ENCODE measurements around the gene PHTF1.

Gene PHTF1

DNA sequence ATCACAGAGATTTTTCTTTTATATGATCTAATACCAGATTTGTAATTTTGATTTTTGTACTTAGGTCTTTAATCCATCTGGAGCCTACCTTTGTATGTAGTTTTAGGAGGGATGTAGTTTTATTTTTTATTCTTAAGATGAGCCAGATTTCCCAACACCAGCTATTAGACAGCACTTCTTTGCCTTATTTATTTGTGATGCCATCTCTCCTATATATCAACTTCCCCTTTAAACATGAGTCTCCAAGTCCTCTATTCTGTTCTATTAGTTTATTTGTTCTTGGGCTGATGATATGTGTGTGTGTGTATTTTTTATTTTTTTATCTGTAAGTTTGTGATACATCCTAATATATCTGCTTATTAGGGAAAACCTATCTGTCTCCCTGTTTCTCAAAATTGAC, 94.2 kb downstream of the PHTF1 start:
- DNase-seq (ENCODE audit: low read depth) = no peak
- H3K4me3 ChIP-seq (ENCODE audit: low read length) = no peak overlapping the region
- TF ChIP-seq, protein P1, sequence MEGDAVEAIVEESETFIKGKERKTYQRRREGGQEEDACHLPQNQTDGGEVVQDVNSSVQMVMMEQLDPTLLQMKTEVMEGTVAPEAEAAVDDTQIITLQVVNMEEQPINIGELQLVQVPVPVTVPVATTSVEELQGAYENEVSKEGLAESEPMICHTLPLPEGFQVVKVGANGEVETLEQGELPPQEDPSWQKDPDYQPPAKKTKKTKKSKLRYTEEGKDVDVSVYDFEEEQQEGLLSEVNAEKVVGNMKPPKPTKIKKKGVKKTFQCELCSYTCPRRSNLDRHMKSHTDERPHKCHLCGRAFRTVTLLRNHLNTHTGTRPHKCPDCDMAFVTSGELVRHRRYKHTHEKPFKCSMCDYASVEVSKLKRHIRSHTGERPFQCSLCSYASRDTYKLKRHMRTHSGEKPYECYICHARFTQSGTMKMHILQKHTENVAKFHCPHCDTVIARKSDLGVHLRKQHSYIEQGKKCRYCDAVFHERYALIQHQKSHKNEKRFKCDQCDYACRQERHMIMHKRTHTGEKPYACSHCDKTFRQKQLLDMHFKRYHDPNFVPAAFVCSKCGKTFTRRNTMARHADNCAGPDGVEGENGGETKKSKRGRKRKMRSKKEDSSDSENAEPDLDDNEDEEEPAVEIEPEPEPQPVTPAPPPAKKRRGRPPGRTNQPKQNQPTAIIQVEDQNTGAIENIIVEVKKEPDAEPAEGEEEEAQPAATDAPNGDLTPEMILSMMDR (conservative IDR thresholded peaks at IDR 0.05; ENCODE audit: low read length) = no peak

DNA sequence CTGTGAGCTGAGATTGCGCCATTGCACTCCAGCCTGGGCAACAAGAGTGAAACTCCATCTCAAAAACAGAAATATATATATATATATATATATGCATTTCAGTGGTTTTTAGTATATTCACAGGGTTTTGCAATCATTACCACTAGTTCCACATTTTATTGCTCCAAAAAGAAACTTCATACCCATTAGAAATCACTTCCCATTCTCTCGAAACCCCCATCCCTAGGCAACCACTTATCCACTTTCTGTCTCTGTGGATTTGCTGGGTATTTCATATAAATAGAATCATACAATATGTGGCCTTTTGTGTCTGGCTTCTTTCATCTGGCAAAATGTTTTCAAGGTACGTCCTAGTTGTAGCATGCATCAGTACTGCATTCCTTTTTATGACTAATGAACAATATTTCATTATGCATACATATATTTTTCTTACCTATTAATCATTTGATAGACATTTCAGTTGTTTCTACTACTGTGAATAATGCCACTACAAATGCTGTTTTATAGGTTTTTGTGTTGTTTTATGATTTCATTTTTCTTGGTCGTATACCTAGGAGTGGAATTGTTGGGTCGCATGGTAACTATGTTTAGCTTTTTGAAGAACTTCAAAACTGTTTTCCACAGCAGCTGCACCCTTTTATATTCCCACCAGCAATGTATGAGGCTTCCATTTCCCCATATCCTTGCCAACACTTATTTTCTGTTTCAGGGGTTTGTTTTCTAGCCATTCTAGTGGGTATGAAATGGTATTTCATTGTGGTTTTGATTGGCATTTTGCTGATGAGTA, 95.9 kb downstream of the PHTF1 start:
- TF ChIP-seq, protein P1 (conservative IDR thresholded peaks at IDR 0.05; ENCODE audit: low read length) = no peak
- DNase-seq (ENCODE audit: low read depth) = no peak
- H3K4me3 ChIP-seq (ENCODE audit: low read length) = no peak overlapping the region

DNA sequence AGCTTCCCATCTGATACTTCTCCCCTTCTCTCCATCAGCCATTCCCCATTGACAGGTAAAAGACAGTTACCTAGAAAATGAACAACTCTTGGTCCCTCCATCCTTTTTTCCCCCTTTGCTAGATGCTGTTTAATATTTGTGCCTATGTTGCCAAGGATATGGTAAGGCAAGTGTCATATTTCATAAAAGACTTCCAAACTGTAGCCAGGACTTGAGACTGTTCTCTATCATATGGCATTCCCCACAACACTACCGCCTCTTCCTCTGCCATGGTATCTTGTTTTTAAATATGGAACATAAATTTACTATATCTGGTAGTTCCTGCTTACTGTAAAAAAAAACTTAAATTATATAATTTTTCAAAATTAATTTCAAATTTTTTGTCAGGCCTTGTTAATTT, 97.2 kb downstream of the PHTF1 start:
- H3K4me3 ChIP-seq (ENCODE audit: low read length) = no peak overlapping the region
- no peak for DNase-seq (ENCODE audit: low read depth)
- TF ChIP-seq, protein P1 (conservative IDR thresholded peaks at IDR 0.05; ENCODE audit: low read length) = no peak

DNA sequence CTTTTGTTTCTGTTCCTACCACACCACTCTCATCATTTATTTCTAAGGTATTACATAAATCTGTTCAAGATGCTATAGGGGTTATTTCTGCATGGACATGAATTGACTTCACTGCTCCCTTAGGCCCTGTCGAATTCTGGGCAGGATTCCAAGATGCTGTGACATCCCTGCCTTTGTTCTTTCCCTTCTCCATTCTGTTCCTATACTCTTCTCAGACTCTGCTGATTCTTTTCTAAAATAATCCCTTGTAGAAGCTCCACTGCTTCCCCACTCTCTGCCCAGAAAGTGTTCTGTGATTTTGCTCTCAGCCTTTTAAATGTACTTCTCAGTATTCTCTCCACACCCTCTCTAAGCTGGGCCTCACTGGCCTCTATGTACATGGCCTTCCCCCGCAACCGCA, 99.2 kb downstream of the PHTF1 start:
- DNase-seq (ENCODE audit: low read depth) = no peak
- TF ChIP-seq, protein P1 (conservative IDR thresholded peaks at IDR 0.05; ENCODE audit: low read length) = no peak
- H3K4me3 ChIP-seq (ENCODE audit: low read length) = no peak overlapping the region

DNA sequence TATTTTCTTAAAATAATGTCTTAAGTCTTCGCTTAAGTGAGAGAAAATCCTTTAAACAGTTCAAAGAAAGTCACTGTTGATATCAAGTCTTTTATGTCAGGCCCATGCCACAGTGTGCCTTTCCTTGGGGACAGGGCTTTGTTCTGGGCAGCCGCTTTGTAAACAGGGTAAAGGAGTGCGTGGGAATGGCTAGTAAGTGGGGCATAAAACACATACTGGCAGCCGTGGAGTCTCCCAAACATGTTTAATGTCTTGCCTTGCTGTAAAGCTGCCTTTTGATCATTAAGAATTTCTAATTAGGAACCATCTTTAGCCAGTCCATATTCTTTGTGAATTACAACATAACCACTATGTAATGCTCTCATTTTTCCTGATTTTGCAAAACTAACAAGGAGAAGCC, 99.7 kb downstream of the PHTF1 start:
- no peak overlapping the region for H3K4me3 ChIP-seq (ENCODE audit: low read length)
- TF ChIP-seq, protein P1 (conservative IDR thresholded peaks at IDR 0.05; ENCODE audit: low read length) = no peak

DNA sequence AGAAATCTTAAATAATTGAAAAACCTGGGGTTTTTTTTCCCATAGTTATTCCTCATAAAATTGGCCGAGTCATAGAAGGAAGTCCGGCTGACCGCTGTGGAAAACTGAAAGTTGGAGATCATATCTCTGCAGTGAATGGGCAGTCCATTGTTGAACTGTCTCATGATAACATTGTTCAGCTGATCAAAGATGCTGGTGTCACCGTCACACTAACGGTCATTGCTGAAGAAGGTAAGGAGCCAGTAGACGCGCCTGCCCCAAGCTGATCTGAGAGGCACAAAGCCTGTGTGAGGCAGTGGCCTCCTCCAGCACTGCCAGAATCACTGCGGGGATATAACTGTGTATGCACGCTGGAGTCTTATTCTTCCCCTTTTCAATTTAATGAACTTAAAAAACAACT, 100.3 kb downstream of the PHTF1 start:
- no peak overlapping the region for H3K4me3 ChIP-seq (ENCODE audit: low read length)
- TF ChIP-seq, protein P1 (conservative IDR thresholded peaks at IDR 0.05; ENCODE audit: low read length) = no peak
- DNase-seq (ENCODE audit: low read depth) = no peak

More for the DNA sequence above, 99.7 kb downstream of the PHTF1 start:
- no peak for DNase-seq (ENCODE audit: low read depth)

DNA sequence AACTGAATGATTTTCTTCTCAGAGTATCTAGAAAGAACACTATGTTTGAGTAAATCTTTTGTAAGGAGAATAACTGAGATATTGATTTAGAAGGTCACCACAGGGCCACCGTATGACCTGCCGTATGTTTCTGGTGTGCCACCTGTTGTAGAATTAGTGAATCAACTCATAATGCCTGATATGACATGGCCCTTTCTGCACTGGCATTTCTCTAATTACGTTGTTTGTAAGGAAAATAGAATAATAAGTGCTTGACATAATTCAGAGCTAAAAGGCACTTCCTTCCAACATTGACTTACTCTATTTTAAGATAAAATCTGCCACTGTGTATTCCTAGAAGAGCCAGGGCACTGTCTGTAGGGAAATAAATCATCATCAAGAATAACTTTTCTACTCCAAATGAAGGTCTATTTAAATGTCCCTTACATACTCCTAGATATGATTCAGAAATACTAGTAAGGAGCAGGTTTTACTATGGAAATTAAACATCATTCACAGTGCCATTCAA, 101.7 kb downstream of the PHTF1 start:
- no peak for DNase-seq (ENCODE audit: low read depth)
- TF ChIP-seq, protein P1 (conservative IDR thresholded peaks at IDR 0.05; ENCODE audit: low read length) = no peak
- H3K4me3 ChIP-seq (ENCODE audit: low read length) = no peak overlapping the region
